ENCODE measurements around the gene SETD6. TPM values are rescaled to one million over a fixed set of nuclear protein-coding genes. Genes with fewer than 3 reads are reported as not detected.

SETD6 gene
- total and polyA plus RNA-seq, 4 donors: 10.6 to 21.5 (median 15.6) TPM

DNA sequence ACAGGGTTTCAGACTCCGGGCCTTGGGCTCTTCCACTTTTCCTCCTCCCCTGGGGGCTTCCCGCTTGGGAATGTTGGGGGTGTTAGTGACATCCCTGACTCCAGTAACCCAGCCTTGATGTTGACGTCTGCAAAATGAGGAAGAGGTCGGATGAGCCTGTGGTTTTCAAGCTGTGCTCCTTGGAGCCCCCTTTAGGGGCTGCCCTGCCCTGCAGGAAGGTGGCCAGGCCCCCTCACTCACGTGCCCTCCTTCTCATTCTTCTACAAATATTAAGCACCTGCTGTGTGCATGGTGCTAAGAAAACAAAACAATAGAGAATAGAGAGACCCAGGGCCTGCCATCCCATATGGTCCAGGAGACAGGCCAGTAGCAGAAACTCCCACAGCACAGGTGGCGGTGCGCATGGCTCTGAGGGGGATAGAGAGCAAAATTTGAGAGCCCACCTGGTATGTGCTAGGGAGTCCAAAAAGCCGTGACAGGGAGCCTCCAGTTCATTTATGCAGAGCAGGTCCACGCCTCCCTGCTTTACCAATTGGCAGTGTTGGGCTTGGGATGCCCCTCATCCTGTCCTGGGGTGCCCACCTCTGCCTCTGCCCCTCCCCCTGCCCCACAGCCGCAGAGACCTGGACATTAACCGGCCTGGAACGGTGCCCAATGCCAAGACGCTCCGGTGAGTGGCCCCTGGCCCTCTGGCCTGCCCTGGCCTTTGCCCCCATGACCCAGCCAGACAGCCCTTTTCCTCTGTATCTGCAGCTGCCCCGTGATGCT lies 7.9 kb upstream of the SETD6 start:
- no peaks in the 10 kb centered on the region for H3K4me1 ChIP-seq (ENCODE audit: control insufficient read depth in 5 of 5, insufficient read depth in 5 of 5, low read length in 5 of 5)
- 74 to 79% methylated on average over 15 of the region's 15 CpGs for WGBS, 2 donors
- no peaks in the 10 kb centered on the region for H3K27me3 ChIP-seq (ENCODE audit: control insufficient read depth in 3 of 3, insufficient read depth in 3 of 3, low read length in 2 of 3)
- TF ChIP-seq, protein P1, sequence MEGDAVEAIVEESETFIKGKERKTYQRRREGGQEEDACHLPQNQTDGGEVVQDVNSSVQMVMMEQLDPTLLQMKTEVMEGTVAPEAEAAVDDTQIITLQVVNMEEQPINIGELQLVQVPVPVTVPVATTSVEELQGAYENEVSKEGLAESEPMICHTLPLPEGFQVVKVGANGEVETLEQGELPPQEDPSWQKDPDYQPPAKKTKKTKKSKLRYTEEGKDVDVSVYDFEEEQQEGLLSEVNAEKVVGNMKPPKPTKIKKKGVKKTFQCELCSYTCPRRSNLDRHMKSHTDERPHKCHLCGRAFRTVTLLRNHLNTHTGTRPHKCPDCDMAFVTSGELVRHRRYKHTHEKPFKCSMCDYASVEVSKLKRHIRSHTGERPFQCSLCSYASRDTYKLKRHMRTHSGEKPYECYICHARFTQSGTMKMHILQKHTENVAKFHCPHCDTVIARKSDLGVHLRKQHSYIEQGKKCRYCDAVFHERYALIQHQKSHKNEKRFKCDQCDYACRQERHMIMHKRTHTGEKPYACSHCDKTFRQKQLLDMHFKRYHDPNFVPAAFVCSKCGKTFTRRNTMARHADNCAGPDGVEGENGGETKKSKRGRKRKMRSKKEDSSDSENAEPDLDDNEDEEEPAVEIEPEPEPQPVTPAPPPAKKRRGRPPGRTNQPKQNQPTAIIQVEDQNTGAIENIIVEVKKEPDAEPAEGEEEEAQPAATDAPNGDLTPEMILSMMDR (IDR thresholded peaks at IDR 0.05; ENCODE audit: control extremely low read depth, extremely low read depth): no peak
- no peaks in the 10 kb centered on the region for H3K9me3 ChIP-seq (ENCODE audit: control insufficient read depth in 4 of 4, insufficient read depth in 3 of 4, low read length in 3 of 4)
- ATAC-seq (ENCODE audit: insufficient read depth, low FRiP score) (no peak), DNase-seq (no peak)
- peaks cover 0 to 17% (median 0%) of the 10 kb centered on the region in 4 donors for H3K36me3 ChIP-seq (ENCODE audit: control insufficient read depth in 4 of 4, insufficient read depth in 4 of 4, low read length in 4 of 4)
- no peak overlapping the region for H3K4me3 ChIP-seq
- H3K9ac ChIP-seq (ENCODE audit: insufficient read depth in 1 of 2, low read length in 2 of 2): no peak overlapping the region
- H3K27ac ChIP-seq (ENCODE audit: low read depth in 1 of 2, low read length in 1 of 2): no peak overlapping the region

DNA sequence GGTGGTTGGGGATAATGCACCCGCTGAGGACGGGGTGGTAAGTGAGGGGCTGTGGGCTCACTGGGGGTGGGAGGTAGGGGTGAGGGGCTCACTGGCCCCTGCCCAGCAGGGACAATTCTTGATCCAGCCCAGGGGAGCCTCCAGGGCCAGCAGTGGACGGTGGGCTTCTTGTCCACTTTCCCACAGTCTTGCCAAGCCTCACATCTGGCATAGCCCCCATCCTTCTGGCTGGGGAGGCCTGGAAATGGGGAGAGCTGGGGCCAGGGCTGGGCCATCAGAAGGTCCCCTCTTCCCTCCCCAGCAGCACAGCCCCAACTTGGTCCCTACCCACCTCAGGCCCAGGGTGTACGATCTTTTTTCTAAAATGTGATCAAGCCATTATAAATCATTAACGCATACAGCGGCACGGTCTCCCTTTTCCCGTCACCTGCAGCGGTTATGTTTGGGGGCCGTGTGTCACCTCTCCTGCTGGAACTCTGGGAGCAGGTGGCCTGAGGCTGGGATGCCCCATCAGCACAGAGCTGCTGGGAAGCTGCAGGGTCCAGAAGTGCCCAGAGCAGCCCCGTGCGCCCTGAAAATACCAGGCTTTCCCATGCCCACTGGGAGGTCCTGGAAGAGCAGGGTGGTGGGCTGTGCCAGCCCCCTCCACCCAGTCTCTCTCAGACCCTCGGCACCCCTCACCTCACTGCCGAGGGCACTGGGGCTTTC lies 7.2 kb upstream of the SETD6 start:
- 89 to 92% methylated on average over 14 of the region's 14 CpGs for WGBS, 2 donors
- Histone ChIP-seq H3K36me3 (ENCODE audit: control insufficient read depth in 4 of 4, insufficient read depth in 4 of 4, low read length in 4 of 4) (peaks cover 0 to 17% (median 0%) of the 10 kb centered on the region in 4 donors), H3K9me3 (ENCODE audit: control insufficient read depth in 4 of 4, insufficient read depth in 3 of 4, low read length in 3 of 4) (no peaks in the 10 kb centered on the region), H3K27ac (ENCODE audit: low read depth in 1 of 2, low read length in 1 of 2) (no peak overlapping the region), H3K4me1 (ENCODE audit: control insufficient read depth in 5 of 5, insufficient read depth in 5 of 5, low read length in 5 of 5) (no peaks in the 10 kb centered on the region), H3K4me3 (no peak overlapping the region), H3K27me3 (ENCODE audit: control insufficient read depth in 3 of 3, insufficient read depth in 3 of 3, low read length in 2 of 3) (no peaks in the 10 kb centered on the region), H3K9ac (ENCODE audit: insufficient read depth in 1 of 2, low read length in 2 of 2) (no peak overlapping the region)
- no peak for DNase-seq
- TF ChIP-seq, protein P1 (IDR thresholded peaks at IDR 0.05; ENCODE audit: control extremely low read depth, extremely low read depth): no peak
- ATAC-seq (ENCODE audit: insufficient read depth, low FRiP score): no peak

DNA sequence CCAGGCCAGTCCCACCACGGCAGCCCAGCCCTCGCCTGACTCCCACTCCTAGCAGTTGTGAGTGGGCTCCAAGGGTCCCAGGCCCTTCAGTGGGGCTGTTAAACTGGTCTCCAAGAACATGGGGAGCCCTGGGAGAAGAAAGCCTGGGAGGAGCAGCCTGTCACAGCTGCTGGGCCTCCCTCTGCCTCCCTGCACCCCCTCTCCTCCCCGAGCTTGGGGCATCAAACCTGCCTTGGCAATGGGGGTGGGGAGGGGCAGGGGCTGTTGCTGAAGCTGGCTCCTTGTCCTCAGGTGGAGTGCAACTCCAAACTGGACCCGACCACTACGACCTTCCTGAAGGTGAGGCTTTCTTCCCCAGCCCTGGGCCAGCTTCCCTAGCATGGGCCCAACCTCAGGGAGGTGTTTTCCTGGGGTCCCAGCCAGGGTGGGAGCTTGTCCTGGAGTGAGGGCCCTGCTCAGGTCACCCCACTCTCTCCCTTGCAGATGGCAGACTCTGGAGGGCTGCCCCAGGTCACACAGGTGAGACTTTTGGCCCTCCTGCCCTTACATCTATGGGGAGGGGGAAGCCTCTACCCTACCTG lies 6.6 kb upstream of the SETD6 start:
- ATAC-seq (ENCODE audit: insufficient read depth, low FRiP score): no peak
- WGBS, 2 donors: 79 to 94% methylated on average over 3 to 5 of the region's 5 CpGs
- Histone ChIP-seq H3K27ac (ENCODE audit: low read depth in 1 of 2, low read length in 1 of 2) (no peak overlapping the region), H3K9ac (ENCODE audit: insufficient read depth in 1 of 2, low read length in 2 of 2) (no peak overlapping the region), H3K4me1 (ENCODE audit: control insufficient read depth in 5 of 5, insufficient read depth in 5 of 5, low read length in 5 of 5) (no peaks in the 10 kb centered on the region), H3K9me3 (ENCODE audit: control insufficient read depth in 4 of 4, insufficient read depth in 3 of 4, low read length in 3 of 4) (no peaks in the 10 kb centered on the region), H3K27me3 (ENCODE audit: control insufficient read depth in 3 of 3, insufficient read depth in 3 of 3, low read length in 2 of 3) (no peaks in the 10 kb centered on the region), H3K4me3 (no peak overlapping the region), H3K36me3 (ENCODE audit: control insufficient read depth in 4 of 4, insufficient read depth in 4 of 4, low read length in 4 of 4) (peaks cover 0 to 17% (median 0%) of the 10 kb centered on the region in 4 donors)
- no peak for DNase-seq
- TF ChIP-seq, protein P1 (IDR thresholded peaks at IDR 0.05; ENCODE audit: control extremely low read depth, extremely low read depth): no peak

All from lung (tissue), 12 donors.